GM19328 (cell line): Measurements from ENCODE around the gene CTU2.

Experiments used
- ATAC-seq: cut with Tn5 transposase; IDR thresholded peaks from one replicate; pipeline ENCODE4 v1.9.1; 2021; ENCODE audit warnings: mild to moderate bottlenecking, moderate library complexity; ENCODE audit not compliant: unreplicated experiment

The CTU2 gene

GRCh38 chr16:88741368-88741767 lies 35.1 kb downstream of the CTU2 start:
- ATAC-seq: no peak

GRCh38 chr16:88742896-88743605 lies 36.7 kb downstream of the CTU2 start:
- no peak for ATAC-seq

DNA sequence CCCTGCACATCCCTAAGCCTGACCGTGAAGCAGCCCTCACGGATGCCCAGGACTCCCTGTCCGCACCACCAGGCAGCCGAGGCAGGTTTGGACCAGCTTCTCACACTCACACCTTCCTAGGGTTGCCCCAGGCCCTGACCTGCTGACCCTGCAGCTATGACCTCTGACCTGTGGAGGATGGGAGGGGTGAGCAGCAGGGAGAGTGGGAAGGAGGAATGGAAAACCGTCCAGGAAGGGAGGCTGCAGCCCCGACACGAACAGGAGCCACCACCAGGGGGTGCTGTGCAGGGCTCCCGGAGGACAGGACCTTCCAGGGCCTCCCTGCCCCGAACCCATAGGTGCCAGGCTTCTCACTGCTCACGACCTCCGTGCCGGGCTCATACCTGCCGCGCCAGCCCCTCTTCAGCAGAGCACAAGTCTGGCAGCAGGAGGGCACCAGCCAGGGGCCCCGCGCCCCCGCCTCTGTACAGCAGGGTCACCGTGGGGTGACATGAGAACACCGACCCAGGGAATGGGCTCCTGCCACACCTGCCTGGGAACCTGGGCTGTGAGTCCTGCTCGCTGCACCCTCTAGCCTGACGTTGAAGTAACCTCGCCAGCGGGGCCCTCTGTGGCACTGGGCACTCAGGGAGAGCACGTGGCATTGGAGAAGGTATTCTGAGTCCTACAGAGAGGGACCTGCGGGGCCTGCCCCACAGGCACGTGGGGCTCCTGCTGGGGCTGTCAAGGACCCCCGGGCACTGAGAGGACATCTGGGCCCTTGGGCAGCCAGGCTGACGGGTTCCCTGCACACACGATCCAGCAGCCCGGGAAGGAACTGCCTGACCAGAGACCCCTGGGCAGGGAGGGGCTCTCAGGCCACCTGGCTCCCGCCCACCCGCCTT lies 37.6 kb downstream of the CTU2 start:
- ATAC-seq: no peak

DNA sequence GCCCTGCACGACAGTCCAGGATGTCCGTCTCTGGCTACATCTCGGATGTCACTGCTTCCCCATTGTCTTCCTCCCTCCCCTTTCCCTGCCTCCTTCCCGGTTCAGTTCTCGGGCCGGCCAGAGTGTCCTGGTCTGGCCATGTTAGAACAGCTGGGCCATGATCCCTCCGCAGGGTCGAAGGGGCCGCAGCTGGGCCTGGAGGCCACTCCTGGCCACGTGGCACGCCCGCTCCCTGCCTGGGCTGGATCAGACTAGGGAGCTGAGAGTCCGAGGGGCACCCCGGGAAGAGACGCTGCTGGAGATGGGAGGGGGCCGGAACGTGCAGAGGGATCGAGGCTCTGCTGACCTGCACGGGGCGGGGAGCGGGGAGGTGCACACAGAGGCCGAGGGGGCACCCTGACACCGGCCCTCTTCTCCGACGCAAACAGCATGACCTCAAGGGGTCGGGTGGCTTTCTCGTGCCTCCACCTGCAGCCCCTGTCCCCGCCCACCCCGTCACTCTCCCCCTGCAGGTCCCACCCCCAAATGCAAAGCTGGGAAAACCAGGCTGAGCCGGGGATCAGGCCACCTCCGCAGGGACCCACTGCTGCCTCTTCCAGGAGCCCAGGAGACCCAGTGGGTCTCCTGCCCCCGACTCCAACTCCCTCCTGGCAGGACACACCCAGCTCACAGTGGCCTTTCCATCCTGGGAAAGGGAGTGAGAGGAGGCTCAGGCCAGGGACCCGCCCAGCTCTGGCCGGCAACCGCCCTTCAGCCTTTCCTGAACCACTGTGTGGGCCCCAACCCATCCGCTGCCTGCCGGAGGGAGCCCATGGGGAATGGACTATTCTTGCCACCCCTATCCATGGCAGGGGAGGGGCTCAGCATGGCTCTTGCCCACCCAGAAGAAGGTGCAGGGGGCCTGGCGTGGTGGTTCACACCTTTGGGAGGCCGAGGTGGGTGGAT lies 38.5 kb downstream of the CTU2 start:
- ATAC-seq: no peak

- ATAC-seq: no peak
These were observed 40.2 kb downstream of the CTU2 start for GRCh38 chr16:88746506-88746905.

DNA sequence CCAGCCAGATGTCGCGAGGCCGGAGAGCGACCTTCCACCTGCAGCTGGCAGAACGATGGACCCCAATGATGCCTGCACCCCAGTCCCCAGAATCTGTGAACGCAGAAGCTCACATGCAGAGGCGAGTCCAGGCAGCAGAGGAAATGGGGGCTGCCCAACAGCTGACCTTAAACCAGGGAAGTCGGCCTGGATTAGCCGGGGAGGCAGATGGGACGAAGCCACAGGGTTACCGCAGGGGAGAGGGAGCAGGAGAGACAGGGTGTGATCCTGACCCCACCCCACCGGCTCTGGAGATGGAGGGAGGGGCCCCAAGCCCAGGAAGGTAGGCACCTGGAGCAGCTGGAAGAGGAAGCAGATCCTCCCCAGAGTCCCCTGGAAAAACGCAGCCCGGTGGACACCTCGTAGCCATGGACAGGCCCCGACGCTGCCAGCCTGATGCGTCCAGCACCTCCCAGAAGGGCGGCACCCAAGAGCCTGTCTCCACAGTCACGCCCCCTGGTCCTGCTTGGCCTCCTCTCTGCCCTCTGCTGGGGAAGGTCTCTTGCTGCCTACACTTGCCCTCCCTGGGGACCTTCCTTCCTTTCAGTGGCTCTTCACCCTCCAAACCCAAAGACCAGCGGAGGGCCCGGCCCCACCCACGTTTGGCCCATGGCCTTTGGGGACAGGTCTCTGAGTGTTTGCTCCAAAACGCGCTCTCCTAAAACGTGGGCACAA lies 41.4 kb downstream of the CTU2 start:
- no peak for ATAC-seq

- ATAC-seq: no peak
These were observed 42.1 kb downstream of the CTU2 start for GRCh38 chr16:88748364-88748763.

GRCh38 chr16:88749358-88749757 lies 43.1 kb downstream of the CTU2 start:
- no peak for ATAC-seq

DNA sequence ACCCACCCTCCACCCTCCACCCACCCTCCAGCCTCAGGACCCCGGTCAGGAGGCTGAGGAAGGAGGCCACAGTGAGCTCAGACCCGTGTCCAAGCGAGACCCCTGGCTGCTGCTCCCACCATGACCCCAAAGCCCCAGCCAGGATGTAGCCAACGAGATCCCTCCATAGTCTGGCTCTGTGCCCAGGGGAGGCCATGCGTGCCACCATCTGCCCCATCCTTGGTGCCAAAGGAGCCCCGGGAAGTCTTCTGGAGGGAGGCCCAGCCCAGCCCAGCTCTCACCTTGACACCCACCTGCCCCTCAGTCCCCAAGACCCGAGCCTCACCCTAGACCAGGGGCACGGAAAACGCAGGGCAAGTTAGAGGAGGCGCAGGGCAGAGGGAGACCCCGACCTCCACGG lies 44.6 kb downstream of the CTU2 start:
- ATAC-seq: no peak

DNA sequence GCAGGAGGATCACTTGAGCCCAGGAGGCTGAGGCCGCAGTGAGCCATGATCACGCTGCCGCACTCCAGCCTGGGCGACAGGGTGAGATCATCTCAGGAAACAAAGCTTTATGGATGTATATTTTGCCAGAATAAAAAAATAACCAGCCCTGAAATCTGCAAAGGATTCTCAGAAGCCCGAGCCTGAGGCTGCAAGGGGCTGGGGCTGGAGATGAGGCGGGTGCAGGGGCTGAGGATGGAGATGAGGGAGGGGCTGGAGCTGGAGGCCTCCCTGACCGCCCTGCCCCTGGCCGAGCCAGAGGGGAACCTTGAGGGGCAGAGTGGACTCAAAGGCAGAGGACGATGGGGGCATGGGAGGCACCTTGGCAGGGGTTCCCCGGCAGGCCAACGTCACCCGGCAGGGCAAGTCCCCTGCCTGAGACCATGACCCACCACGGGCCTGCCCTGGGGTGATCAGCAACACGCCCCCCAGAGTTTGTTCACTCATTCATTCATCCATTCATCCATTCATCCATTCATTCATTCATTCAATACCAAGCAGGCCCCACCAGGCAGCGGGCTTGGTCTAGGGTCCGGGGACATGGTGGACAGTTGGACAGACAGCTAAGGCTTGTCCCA lies 46.2 kb downstream of the CTU2 start:
- no peak for ATAC-seq

DNA sequence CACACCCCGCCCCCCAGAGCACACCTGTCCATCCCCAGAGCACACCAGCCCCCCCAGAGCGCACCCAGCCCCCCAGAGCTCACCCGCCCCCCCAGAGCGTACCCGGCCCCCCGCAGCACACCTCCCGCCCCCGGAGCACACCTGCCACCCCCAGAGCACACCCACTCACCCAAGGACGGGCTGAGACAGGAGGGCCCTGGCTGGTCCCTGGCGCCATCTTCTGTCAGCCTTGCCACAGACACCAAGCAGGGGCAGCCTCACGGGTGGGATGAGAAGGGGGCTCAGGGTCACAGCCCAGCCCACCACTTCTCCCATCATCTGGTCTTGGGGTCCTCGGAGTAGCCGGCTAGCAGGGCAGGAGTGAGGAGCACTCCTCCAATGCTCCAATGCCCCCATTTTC lies 46.9 kb downstream of the CTU2 start:
- ATAC-seq: no peak

DNA sequence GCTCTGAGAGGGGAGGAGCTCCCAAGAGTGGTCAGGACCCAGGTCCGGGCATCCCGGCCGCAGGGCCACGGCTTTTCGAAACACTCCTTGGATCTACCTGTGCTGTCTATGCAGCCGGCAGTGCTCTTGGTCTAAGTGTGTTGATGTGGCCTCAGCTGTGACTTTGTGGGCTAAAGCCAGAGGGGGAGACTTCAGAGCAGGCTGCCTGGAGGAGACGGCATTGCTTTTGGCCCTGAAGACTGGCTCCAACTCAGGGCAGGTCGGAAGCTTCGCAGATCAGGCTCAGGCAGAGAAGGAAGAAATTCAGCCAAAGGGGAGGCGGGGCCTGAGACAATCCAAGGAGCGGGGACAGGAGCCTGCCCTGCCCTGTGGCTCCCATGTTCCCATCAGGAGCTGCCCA lies 47.3 kb downstream of the CTU2 start:
- ATAC-seq: no peak

- ATAC-seq: no peak
These were observed 48.0 kb downstream of the CTU2 start for GRCh38 chr16:88754109-88754911.

GRCh38 chr16:88754912-88755744 lies 48.8 kb downstream of the CTU2 start:
- no peak for ATAC-seq

- ATAC-seq: no peak
These were observed 49.6 kb downstream of the CTU2 start for GRCh38 chr16:88755745-88756443.

DNA sequence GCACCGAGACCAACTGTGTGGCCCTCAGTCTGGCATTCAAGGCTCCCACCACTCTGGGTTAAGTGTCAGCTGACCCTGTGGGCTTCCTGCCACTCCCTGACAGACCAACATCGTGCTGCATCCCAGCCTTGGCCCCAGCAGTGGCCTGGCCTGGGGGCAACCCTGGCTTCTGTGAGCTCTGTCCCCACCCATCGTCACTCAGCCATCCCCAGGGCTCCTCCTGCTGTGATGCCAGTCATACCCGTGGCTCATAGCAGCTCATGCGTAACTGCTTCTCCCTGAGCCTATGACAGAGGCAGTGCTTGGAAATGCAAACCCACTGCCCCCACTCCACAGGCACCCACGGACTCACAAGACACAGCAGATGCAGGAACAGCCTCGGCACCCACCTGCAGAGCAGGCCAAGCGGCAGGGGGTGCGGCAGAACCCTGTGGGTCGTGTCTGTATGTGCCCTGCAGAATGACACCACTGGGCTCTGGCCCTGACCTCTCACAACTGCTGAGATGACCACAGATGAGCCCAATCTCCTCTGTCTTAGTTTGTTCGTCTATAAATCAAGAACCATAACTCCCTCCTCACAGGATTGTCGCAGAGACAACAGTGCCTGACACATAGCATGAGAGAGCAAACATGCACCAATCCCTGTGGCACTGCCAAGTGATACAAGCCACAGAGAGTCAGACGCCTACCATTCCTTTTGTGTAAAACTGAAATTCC lies 52.1 kb downstream of the CTU2 start:
- no peak for ATAC-seq

- no peak for ATAC-seq
These were observed 52.6 kb downstream of the CTU2 start for GRCh38 chr16:88758944-88759244.
